Subcutaneous adipose tissue (tissue), 4 donors: ENCODE results near the gene THSD7B. TPM values are rescaled to one million over a fixed set of nuclear protein-coding genes. Genes with fewer than 3 reads are reported as not detected.

Experiments
- CTCF ChIP-seq: fragments of 450-650 bp; IDR thresholded peaks from one replicate; pipeline ENCODE4 v1.5.1; 2016; ENCODE audit warnings: low read depth, mild to moderate bottlenecking, control low read depth, antibody characterized with exemption, moderate library complexity
- total RNA-seq, 4 donors: library from RNA; depleted of rRNA; stranded (reverse); fragments of >200 nt; gene quantifications; one replicate each; pipeline ENCODE4 v1.1.0, GENCODE V29; 2016

THSD7B gene
- total RNA-seq, 4 donors from 2014 or later: 2.0 to 5.1 (median 2.8) TPM

GRCh38 chr2:137345994-137346393, 580.6 kb downstream of the THSD7B start:
- TF ChIP-seq CTCF: no peak

GRCh38 chr2:137348301-137348700, 583.0 kb downstream of the THSD7B start:
- no peak for TF ChIP-seq CTCF

GRCh38 chr2:137357634-137358033, 592.3 kb downstream of the THSD7B start:
- TF ChIP-seq CTCF: no peak

GRCh38 chr2:137367361-137367760, 602.0 kb downstream of the THSD7B start:
- no peak for TF ChIP-seq CTCF

GRCh38 chr2:137369106-137369505, 603.8 kb downstream of the THSD7B start:
- TF ChIP-seq CTCF: no peak

GRCh38 chr2:137379186-137379585, 613.8 kb downstream of the THSD7B start:
- no peak for TF ChIP-seq CTCF

- TF ChIP-seq CTCF: no peak
Measured at GRCh38 chr2:137380610-137381009, 615.3 kb downstream of the THSD7B start.
